HL-60 (cell line): Measurements from ENCODE around the gene CYP8B1.

Experiments used
- DNase-seq, 2 experiments: peaks; one replicate each; pipeline ENCODE4 v3.0.0-alpha.2; 2010 to 2020; ENCODE audit warnings: low read depth in 1 of 2, low spot score in 1 of 2
- H3K27ac ChIP-seq: fragments of 250-450 bp; sonication (Bioruptor Pico); replicated peaks from 2 replicates; pipeline ENCODE4 v1.5.1; 2020; ENCODE audit warnings: mild to moderate bottlenecking, moderate library complexity
- H3K27me3 ChIP-seq: fragments of 250-450 bp; sonication (Bioruptor Pico); 2 replicates; pipeline ENCODE4 v1.5.1; 2021; ENCODE audit warnings: mild to moderate bottlenecking, moderate library complexity; ENCODE audit not compliant: insufficient read depth, poor library complexity, severe bottlenecking
- H3K4me3 ChIP-seq: replicated peaks from 2 replicates; pipeline ENCODE4 v1.5.1; 2011; ENCODE audit warnings: mild to moderate bottlenecking, control low read depth, low read length; ENCODE audit not compliant: insufficient read depth
- CTCF ChIP-seq: IDR thresholded peaks from one replicate; pipeline ENCODE4 v1.5.1; 2011; ENCODE audit warnings: low read length, control low read depth, inconsistent platforms; ENCODE audit not compliant: insufficient read depth
- GABPA ChIP-seq: IDR thresholded peaks from 2 replicates; pipeline ENCODE4 v1.6.1; 2012; ENCODE audit warnings: low read depth
- POLR2AphosphoS5 ChIP-seq: IDR thresholded peaks from 2 replicates; pipeline ENCODE4 v1.6.1; 2012; ENCODE audit warnings: low read depth
- REST ChIP-seq: IDR thresholded peaks from 2 replicates; pipeline ENCODE4 v1.6.1; 2012; ENCODE audit warnings: low read depth; ENCODE audit not compliant: insufficient replicate concordance
- SPI1 ChIP-seq: IDR thresholded peaks from 2 replicates; pipeline ENCODE4 v1.6.1; 2012; ENCODE audit warnings: low read depth, mild to moderate bottlenecking, borderline replicate concordance

Gene CYP8B1

GRCh38 chr3:42853739-42854302, 21.9 kb downstream of the CYP8B1 start:
- Histone ChIP-seq H3K4me3 (no peak overlapping the region), H3K27me3 (no peaks in the 10 kb centered on the region), H3K27ac (no peak overlapping the region)
- TF ChIP-seq CTCF = no peak
- no peak for TF ChIP-seq REST
- no peak for TF ChIP-seq POLR2AphosphoS5
- no peak for TF ChIP-seq SPI1
- no peak for TF ChIP-seq GABPA
- no peak for DNase-seq

DNA sequence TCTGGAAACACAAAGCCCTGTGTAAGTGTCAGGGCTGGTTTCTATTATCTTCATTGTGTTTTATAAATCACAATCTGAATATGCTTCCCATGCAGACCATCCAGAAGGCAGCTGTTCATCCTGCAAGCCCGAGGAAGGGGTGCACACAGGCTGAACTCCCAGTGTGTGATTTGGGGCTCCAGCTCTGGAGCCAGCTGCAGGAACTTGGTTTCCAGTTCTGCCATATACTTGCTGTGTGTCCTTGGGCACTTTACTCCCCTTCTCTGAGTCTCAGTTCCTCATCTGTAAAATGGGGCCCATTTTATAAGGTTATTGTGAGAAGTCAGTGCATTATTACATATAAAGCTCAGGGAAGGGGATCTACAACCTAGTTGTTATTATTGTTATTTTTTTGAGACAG, 22.6 kb downstream of the CYP8B1 start:
- H3K27me3 ChIP-seq = no peaks in the 10 kb centered on the region

GRCh38 chr3:42852441-42852840, 23.2 kb downstream of the CYP8B1 start:
- H3K27ac ChIP-seq = no peak overlapping the region
- TF ChIP-seq REST = no peak
- no peak for TF ChIP-seq SPI1
- DNase-seq = no peak
- no peaks in the 10 kb centered on the region for H3K27me3 ChIP-seq
- H3K4me3 ChIP-seq = no peak overlapping the region

More for the DNA sequence above, 22.6 kb downstream of the CYP8B1 start:
- DNase-seq = no peak
- H3K4me3 ChIP-seq = no peak overlapping the region
- TF ChIP-seq GABPA (no peak), REST (no peak), SPI1 (no peak), POLR2AphosphoS5 (no peak), CTCF (no peak)
- H3K27ac ChIP-seq = no peak overlapping the region
